HG02763 (cell line): ENCODE measurements around the gene CTCFL.
"Not testable (repeated sequence)": the region's sequence is repeated elsewhere in the genome, so short reads cannot be mapped to it uniquely, and the experiment has no call there.

ENCODE experiments used
- ATAC-seq: cut with Tn5 transposase; IDR thresholded peaks from one replicate; pipeline ENCODE4 v1.9.1; 2021; ENCODE audit warnings: mild to moderate bottlenecking, moderate library complexity; ENCODE audit not compliant: unreplicated experiment

CTCFL gene

DNA sequence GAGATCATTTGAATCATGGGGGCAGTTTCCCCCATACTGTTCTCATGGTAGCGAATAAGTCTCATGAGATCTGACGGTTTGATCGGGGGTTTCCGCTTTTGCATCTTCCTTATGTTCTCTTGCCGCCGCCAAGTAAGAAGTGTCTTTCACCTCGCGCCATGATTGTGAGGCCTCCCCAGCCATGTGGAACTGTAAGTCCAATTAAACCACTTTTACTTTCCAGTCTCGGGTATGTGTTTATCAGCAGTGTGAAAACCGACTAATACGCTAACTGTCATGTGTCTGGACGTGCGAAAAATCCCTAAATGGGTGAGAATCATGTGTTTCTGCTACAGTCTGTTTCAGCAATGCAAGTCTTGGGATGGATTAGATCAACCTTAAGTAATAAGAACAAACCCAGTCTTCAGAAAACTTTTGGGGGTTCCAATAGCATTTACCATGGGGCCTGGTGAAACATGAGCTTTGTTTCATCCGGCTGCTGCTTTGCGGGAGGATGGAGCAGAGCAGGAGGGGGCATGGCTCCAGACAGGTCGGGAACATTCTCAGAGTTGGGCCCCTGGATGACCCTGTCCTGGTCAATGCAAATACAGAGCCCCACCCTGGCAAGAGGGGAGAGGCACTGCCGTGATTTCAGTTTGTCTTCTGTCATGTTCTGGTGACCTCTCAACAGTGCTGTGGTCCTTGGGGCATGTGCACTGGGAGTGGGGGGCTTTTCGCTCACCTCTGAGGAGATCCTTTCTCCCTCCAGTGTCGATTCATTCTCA, 41.5 kb downstream of the CTCFL start:
- ATAC-seq: no peak

DNA sequence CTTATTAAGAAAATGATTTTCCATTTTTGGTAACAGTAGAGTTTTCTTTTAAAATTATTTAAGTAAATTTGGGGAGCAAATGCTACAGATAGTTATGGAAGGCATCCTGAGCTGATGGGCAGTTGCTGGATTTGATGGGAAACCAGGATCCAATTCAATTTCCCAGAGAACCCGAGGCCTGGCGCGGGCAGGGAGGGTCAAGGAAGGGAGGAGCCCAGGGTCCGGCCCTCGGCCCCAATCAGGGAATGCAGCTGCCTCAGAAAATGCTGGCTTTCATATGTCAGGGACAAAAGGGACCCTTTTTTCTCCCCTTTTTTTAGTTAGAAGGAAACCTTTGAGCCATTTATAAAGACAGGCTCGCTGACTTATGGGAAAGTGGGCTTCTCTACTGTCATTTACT, 42.1 kb downstream of the CTCFL start:
- ATAC-seq: no peak

DNA sequence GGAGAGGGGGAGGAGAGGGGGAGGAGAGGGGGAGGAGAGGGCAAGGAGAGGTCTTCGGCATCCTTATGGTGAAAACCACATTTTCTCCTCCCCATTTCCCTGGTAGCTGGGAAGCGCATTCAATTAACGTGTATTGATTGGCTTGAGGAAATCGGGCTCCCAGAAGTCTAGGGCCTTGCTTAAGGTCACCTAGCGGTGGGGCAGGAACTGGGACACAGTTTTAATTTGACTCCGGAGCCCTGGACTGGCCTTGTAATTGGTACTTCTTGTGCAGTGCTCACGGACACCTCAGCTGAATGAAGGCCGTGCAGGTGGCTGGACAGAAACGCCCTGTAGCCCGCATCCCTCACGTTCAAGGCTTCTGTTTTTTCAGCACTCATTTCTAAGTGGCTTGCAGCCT, 42.8 kb downstream of the CTCFL start:
- no peak for ATAC-seq

DNA sequence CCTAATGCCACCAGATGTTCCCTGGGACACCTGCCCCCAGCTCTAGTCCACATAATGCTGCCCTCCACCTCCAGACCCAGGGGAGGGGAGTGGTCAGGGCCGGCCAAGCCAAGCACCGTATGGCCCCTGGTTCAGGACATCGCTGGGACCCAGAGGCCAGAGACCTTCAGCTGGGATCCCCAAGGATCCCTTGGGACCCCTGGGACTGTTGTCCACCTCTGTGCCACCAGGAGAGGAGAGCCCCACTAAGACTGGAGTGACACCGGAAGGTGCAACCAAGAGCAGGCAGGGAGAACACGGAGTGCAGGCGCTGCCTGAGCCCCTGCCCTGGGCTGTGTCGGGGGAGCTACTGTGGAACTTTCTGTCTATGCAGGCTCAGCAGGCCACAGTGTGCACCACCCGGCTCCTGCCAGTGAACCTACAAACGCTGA, 43.6 kb downstream of the CTCFL start:
- ATAC-seq: peak; percentile 26

DNA sequence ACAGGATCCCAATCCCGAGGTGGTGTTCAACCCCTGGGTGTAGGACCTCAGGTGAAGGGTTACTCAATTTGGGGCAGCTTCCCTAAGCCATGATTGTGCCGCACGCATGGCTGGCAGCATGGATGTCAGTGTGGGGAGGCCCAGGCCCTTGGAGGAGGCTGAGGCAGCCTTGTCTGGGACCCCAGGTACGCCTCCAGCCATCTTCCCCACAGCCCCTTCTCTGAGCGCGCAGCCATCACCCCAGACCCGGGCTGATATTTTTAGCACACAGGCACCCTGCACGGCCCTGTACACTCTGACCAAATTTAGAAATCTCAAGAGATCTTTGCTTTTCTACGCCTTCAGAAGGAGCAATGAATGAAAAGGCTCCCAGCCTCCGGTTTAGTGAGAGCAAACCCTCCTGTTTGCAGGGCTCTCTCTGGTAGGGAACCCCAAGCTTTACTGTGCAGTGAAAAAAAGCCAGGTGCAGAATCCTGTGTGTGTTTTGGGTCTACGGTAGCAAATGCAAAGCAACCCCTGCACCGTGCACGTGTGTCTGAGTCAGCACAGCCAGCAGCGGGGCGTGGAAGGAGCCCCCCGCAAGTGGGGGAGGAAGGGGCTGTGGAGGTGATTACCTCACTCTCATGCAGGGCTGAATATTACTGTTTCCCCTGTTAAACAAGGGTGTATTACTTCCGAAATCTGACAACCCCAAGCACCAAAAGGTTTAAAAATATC, 44.3 kb downstream of the CTCFL start:
- ATAC-seq: peak; percentile 66

DNA sequence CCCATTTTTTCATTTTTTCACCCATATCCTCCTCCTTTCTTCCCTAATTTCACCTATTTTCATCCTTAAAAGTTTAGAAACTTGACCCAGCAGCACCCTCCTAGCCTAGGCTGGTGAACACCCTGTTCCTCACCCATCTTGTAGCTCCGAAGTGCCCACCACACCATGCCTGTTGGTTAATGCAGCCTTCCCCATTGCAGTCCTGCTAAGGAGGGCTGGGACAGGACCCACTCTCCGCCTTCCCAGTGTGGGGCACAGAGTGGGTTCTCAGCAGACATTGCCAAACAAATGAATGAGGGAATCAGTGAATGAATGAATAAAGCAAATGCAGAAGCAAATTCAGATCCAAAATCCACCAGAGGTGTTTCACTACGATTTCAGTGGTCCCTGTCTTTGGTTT, 45.7 kb downstream of the CTCFL start:
- ATAC-seq: no peak

DNA sequence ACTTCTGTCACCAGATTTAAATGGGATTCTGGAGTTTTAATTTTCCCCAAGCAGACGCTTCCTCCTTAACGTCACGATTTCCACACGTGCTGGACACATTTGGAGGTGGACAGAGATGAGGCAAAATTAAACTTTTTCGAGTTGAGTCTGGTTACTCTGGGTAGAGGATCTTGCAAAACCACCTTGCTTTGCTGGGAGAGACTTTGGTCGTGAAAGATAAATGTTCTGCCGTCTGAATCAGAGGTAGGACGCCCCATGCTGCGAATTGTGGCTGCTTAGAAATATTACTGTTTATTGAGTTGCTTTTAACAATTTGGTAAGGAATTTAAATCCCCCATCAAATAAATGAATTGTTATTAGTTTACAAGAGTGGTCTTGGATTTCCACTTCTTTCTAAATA, 46.8 kb downstream of the CTCFL start:
- no peak for ATAC-seq

DNA sequence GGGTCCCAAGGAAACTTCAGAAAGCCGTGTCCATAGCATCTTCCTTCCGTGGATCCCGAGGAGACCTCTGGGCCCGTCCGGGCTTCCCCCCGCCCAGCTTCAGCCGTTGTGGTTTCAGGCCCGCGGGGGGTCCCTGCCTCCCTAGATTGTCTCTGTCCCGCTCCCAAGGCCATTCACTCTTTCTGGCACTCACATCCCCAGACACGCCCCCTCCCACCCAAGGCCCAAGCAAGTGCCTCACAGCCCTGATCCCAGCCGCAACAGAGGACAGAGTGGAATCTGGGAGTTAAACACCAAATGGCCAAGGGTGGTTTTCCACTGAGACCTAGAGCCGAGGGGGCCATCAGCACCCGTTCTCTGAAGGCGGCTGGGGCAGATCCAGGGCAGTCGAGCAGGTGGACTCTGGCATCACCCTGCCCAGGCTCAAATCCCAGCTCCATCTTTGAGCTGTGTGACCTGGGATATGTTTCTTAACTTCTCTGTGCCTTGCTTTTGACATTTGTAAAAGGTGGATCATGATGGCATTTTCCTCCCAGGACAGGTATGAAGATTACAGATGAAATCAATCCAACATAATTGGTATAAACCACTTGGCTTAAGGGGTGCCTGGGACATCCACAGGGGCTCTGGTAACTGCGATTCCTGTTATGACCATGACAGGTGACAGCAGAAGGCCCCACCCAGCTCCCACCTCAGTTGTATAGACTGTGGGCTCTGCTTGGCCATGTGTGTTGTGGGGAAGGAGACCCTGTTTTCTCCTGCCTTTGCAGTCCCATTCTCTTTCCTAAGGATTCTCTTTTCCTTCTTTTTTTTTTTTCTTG, 48.1 kb downstream of the CTCFL start:
- ATAC-seq: no peak

DNA sequence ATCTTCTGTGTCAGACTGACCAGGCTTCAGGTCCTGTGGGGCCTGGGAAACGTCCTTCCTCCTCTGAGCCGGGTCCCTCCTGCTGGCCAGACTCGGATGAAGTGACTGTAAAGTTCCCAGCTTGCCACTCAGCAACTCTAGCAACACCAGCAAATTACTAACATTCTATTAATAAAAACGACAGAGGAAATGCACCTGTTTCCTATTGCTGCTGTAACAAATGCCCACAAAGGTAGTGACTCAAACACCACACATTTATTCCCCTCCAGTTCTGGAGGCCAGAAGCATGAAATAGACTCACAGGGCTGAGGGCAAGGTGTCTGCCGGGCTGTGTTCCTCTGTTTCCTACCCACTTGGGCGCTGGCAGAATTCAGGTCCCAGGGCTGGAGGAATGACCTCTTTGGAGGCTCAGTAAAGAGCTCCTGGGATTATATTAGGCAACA, 48.8 kb downstream of the CTCFL start:
- ATAC-seq: no peak

DNA sequence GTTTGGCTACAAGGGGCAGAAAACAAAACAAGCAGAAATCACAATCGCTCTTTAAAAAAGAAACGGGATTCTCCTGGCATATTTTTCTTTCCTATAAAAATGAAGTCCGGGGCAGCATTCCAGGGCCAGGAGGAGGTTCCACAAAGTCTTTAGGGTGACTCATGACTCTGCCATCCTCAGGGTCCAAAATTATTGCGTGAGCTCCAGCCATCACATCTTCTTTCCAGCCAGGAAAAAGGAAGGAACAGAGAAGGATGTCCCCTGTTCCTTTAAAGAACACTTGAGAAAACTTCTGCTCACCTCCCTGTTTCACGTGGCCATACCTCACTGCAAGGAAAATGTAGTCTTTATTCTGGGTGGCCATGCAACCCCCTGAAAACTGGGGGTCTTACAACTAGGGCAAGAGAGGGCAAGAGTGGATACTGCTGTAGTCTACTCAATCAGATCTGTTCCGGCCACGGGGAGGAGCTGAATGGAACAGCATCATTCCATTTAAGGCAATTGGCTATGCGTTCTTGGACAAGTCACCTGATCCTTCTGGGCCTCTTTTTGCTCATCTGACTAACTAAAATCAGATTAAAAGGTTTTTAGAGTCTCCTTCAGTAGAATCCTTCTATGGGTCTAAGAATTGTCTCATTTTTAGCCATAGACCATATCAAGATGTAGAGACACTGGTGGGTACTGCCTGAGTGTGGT, 49.4 kb downstream of the CTCFL start:
- no peak for ATAC-seq

DNA sequence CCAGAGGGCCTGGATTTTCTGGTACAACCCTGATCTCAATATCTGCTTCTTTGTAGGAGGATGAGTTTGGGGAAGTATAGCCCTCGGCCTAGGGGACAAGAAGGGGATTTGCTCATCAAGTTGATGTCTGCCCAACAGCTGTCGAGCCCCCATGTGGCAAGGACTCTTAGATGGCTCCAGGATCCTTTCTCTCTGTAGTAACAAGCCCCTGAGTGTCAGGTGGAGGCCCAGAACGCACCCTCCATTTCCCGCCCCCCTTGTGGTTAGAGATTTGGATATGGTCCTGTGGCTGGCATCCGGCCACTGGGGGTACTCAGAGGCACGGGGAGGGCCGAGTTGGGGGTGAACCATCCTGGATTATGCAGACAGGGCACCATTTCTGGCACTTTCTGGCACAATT, 50.1 kb downstream of the CTCFL start:
- no peak for ATAC-seq

DNA sequence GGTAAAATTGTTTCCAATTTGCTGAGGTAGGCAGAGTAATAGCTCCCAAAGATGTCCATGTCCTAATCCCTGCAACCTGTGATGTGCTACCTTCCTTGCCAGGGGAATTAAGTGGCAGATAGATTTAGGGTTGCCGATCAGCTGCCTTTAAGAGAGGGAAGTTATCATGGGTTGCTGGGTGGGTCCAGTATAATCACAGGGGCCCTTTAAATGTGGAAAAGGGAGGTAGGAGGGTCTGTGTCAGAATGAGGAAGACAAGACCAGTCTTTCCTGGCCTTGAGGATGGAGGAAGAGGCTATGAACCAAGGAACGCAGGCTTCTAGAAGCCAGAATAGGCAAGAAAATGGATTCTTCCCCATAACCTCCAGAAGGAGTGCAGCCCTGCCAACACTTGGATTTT, 50.7 kb downstream of the CTCFL start:
- no peak for ATAC-seq

DNA sequence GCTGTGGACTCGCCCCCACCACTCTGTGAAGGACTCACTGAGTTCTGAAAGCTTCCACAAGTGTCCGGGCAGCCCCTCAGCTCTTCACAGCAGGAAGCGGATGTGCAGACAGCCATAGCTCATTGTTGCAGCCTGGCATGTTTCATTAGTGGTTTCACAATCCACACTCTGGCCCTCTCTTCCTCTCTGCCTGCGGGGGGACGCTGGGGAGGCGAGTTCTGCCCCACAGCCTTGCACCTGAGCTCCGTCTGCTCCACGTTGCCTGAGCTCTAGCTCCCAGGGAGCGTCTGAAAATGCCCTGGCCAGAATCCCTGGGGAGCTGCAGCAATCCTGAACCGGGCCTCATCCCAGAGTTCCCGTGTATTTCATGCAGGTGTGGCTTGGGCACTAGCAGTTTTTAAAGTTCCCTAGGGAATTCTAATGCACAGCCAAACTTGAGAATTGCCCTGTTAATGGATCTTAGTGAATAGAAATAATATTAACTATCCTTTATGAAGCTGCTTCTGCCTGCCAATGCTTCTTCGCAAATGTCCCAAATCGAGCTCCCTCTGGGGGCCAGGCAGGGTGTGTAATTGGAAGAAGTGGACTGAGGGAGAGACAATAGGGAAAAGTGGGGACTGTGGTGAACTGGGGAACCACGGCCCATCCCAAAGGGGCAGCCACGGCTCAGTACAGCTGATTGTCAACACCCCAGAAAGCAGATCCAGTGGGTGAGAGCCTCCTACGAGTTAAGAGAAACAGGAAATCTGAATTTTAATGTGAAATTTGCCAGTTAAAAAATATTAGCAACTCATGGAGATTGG, 51.5 kb downstream of the CTCFL start:
- peak; percentile 56 for ATAC-seq

DNA sequence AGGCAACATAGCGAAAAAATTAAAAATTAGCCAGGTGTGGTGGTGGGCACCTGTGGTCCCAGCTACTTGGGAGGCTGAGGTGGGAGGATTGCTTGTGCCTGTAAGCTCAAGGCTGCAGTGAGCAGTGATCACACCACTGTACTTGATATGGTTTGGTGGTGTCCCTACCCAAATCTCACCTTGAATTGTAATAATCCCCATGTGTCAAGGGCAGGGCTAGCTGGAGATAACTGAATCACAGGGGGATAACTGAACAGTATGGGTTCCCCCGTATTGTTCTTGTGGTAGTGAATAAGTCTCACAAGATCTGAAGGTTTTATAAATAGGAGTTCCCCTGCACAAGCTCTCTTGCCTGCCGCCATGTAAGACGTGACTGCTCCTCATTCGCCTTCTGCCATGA, 52.5 kb downstream of the CTCFL start:
- not testable (repeated sequence) for ATAC-seq

DNA sequence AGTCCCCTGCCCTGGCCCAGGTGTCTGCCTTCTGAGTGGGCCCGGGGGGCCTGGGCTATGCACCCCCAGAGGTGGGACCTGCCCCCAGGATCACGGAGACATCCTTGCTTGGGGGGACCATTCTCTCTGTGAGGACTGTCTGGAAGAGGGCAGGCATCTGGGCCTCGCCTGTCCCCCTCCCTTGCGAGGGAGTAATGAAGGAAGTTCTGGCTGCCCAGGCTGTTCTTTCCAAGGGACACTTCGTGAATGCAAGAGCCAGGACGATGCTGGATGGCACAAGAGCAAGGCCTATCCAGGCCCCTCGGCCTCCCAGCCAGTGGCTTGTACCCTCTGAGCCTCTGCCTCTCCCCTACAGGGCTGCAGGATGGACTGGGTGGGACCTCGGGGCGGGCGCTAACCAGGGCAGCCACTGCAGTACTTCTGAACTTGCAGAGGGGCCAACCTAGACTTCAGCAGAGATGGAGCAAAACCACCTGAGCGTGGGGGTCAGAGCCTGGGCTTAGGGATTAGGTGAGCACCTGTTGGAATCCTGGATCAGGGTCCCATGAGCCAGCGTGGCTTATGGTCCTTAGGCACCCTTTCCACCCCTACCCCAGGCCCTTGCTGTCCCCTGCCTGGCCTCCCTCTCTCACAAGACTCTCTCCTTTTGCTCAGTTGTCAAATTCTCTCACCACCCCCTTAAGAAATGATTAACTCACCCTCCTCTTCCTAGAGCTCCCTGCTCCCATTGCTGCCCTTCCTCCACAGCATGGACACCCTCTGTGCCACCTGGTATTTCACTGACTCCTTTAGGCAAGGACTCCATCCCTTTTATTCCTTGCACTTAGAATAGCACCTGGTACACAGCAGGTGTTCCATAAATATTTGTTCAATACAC, 53.2 kb downstream of the CTCFL start:
- ATAC-seq: no peak

DNA sequence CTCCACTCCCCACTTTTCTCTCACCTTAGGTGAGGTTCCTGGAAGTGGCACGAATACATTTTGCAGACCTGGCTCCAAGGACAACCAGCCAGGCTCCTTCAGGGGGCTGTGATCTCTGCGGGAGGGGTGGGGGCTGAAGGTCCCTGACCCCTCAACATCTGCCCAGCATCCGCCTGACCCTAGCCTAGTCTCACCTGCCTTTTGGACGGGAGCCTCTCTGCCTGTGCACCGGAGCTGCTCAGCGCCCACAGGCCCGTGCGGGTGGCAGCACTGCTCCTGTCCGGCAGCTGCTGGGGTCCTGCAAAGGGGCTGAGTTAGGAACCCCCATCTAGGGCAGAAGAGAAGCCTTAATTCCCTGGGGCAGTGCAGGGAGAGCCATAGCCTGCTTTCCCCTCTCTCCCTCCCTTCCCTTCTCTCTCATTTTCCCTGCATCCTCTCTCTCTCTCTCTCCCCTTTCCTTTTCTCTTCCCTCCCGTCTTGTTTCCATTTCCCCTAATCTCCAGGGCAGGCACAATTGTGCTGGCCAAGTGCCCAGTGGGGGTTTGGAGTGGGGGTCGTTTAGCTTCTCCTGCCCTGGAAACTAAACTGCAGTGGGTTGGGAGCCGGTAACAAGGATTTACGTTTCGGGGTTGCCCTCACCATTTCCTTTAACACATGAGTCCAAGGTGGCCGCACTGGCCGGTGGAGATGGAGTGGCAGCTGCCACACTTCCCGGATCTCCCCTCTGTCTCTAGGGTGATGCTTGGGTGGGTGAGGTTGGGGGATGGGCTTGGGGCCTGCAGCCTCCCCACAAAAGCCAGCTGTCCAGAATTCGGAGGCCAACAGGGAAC, 54.1 kb downstream of the CTCFL start:
- no peak for ATAC-seq

DNA sequence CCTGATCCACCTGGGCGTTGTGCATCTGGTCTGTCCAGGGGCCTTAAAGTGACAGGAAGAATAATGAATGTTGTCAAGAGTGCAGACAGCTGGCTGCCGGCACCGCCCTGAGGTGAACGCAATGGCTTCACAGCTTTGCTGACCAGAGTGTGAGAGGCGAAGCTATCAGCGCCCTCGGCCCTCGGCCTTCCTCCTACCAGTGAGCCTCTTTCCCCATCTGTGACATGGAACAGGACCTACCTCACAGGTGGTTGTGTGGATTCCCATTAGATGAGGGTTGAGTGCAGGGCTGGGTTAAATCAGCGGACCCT, 54.8 kb downstream of the CTCFL start:
- ATAC-seq: no peak

DNA sequence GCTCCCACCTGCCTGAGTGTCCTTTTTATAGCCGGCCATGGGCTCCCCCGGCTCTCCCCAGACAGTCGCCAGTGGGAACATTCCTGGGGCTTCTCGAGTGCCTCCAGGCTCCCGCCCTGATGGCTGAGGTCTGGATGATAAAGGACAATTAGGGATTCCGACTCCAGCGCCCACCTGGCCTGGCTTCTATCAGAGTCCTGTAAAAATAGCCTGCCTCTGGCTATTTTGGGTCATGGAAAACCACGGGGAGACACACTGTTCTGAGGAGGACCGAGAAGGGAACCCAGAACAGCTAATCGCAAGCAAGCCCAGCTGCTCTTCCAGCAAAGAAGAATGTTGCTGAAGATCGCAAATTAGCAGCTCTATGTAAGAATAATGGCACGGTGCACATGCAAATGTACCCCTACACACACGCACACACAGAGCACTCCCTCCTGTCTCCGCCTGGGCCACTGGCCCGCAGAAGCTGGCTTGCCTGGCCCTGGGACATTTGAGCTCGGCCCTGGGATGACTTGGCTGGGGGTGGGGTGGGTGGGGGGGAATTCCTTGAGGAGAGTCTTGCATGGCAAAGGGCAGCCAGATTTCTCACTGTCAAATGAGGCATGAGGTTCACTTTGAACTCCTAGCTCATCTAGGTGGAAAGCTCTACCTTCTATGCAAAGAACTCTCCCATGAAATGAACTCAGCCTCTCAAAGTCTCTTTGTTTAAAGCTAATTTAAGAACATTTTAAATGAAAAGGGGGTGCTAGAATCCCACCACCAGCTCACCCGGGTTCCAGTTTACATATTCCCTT, 55.3 kb downstream of the CTCFL start:
- no peak for ATAC-seq
